ENCODE results near the gene GAK.

- TF ChIP-seq POLR2A (IDR thresholded peaks at IDR 0.05) (no peak), CTCF (IDR thresholded peaks at IDR 0.05) (no peak), POLR2AphosphoS5 (IDR thresholded peaks at IDR 0.05; ENCODE audit: insufficient read depth in 1 of 2, low read depth in 1 of 2) (no peak)
These were observed 78.7 kb downstream of the GAK start for GRCh38 chr4:853416-853781.

Data from vagina (tissue), 2 donors.